Liver (tissue), 9 donors: ENCODE data around the gene RPL10. TPM values are rescaled to one million over a fixed set of nuclear protein-coding genes. Genes with fewer than 3 reads are reported as not detected.

Experiments
- DNase-seq: peaks from one replicate; pipeline ENCODE4 v3.0.0-alpha.2; 2017; ENCODE audit warnings: low spot score
- H3K27ac ChIP-seq, 2 donors: one replicate each; pipeline ENCODE4 v1.7.0; 2013; ENCODE audit warnings: inconsistent platforms in 2 of 2, low read length in 2 of 2, control low read depth in 1 of 2, low read depth in 1 of 2, mild to moderate bottlenecking in 1 of 2
- H3K27me3 ChIP-seq, 4 donors: one replicate each; pipeline versions ENCODE4 v1.6.1 to v1.7.0; 2013; ENCODE audit warnings: low read length in 3 of 4, inconsistent platforms in 1 of 4, mild to moderate bottlenecking in 1 of 4, moderate library complexity in 1 of 4; ENCODE audit not compliant: control insufficient read depth in 4 of 4, insufficient read depth in 4 of 4
- H3K36me3 ChIP-seq, 4 donors: one replicate each; pipeline versions ENCODE4 v1.6.1 to v1.7.0; 2013; ENCODE audit warnings: low read length in 3 of 4, mild to moderate bottlenecking in 3 of 4, low read depth in 1 of 4, moderate library complexity in 1 of 4; ENCODE audit not compliant: control insufficient read depth in 4 of 4, insufficient read depth in 3 of 4
- H3K4me1 ChIP-seq, 4 donors: one replicate each; pipeline versions ENCODE4 v1.6.1 to v1.7.0; 2013; ENCODE audit warnings: low read length in 3 of 4, mild to moderate bottlenecking in 3 of 4, moderate library complexity in 1 of 4; ENCODE audit not compliant: control insufficient read depth in 4 of 4, insufficient read depth in 4 of 4
- H3K4me3 ChIP-seq, 3 donors: one replicate each; pipeline versions ENCODE4 v1.6.1 to v1.7.0; 2013; ENCODE audit warnings: low read length in 3 of 3, control low read depth in 1 of 3, low read depth in 1 of 3, mild to moderate bottlenecking in 1 of 3
- H3K9ac ChIP-seq, 2 donors: one replicate each; pipeline ENCODE4 v1.7.0; 2013; ENCODE audit warnings: low read length in 2 of 2, mild to moderate bottlenecking in 2 of 2, moderate library complexity in 2 of 2, control low read depth in 1 of 2, low read depth in 1 of 2
- H3K9me3 ChIP-seq, 4 donors: one replicate each; pipeline versions ENCODE4 v1.6.1 to v1.7.0; 2013; ENCODE audit warnings: low read length in 3 of 4; ENCODE audit not compliant: control insufficient read depth in 4 of 4
- EGR1 ChIP-seq, 2 donors: IDR thresholded peaks; 2 replicates each; pipeline ENCODE4 v1.6.1; 2016 to 2018; ENCODE audit warnings: antibody characterized with exemption in 2 of 2, low read depth in 2 of 2
- FOXA1 ChIP-seq: IDR thresholded peaks from 2 replicates; pipeline ENCODE4 v1.6.1; 2016; ENCODE audit warnings: antibody characterized with exemption
- FOXA2 ChIP-seq: IDR thresholded peaks from 2 replicates; pipeline ENCODE4 v1.6.1; 2016; ENCODE audit warnings: antibody characterized with exemption
- GABPA ChIP-seq, 2 donors: IDR thresholded peaks in 1 of 2; conservative IDR thresholded peaks in 1 of 2; 2 replicates each; pipeline ENCODE4 v1.6.1; 2016; ENCODE audit warnings: antibody characterized with exemption in 2 of 2, mild to moderate bottlenecking in 1 of 2, moderate library complexity in 1 of 2
- HNF4A ChIP-seq, 2 donors: conservative IDR thresholded peaks; 2 replicates each; pipeline ENCODE4 v1.6.1; 2016; ENCODE audit warnings: antibody characterized with exemption in 2 of 2, mild to moderate bottlenecking in 2 of 2
- HNF4G ChIP-seq: IDR thresholded peaks from 2 replicates; pipeline ENCODE4 v1.6.1; 2016; ENCODE audit warnings: antibody characterized with exemption
- JUND ChIP-seq, 2 donors: IDR thresholded peaks; 2 replicates each; pipeline ENCODE4 v1.6.1; 2016; ENCODE audit warnings: antibody characterized with exemption in 2 of 2
- MAX ChIP-seq: IDR thresholded peaks from 2 replicates; pipeline ENCODE4 v1.6.1; 2016; ENCODE audit warnings: antibody characterized with exemption
- NR2F2 ChIP-seq: IDR thresholded peaks from 2 replicates; pipeline ENCODE4 v1.6.1; 2016; ENCODE audit warnings: antibody characterized with exemption
- RAD21 ChIP-seq, 2 donors: IDR thresholded peaks; 2 replicates each; pipeline ENCODE4 v1.6.1; 2016; ENCODE audit warnings: antibody characterized with exemption in 2 of 2, mild to moderate bottlenecking in 2 of 2
- RXRA ChIP-seq, 2 donors: IDR thresholded peaks; 2 replicates each; pipeline ENCODE4 v1.6.1; 2017 to 2018; ENCODE audit warnings: antibody characterized with exemption in 2 of 2, mild to moderate bottlenecking in 1 of 2
- SP1 ChIP-seq: IDR thresholded peaks from 2 replicates; pipeline ENCODE4 v1.6.1; 2018; ENCODE audit warnings: antibody characterized with exemption, mild to moderate bottlenecking
- TAF1 ChIP-seq: conservative IDR thresholded peaks from 2 replicates; pipeline ENCODE4 v1.6.1; 2016; ENCODE audit warnings: antibody characterized with exemption, mild to moderate bottlenecking
- YY1 ChIP-seq: IDR thresholded peaks from 2 replicates; pipeline ENCODE4 v1.6.1; 2016; ENCODE audit warnings: antibody characterized with exemption, mild to moderate bottlenecking
- ZBTB33 ChIP-seq: IDR thresholded peaks from 2 replicates; pipeline ENCODE4 v1.6.1; 2016; ENCODE audit warnings: antibody characterized with exemption
- WGBS: extraction: QIAGEN DNeasy Blood & Tissue Kit; methylation state at CpG from one replicate; pipeline ENCODE4 v1.1.7; 2013; 5-methylcytosine and 5-hydroxymethylcytosine counted together
- polyA plus RNA-seq, 2 donors: library from polyadenylated mRNA; stranded (reverse) in 1 of 2; unstranded in 1 of 2; fragments of 200-250 nt in 1 of 2; fragments of >200 nt in 1 of 2; fragmentation: Nextera tagmentation in 1 of 2; extraction: Ambion mirVana in 1 of 2; gene quantifications; one replicate each; pipeline versions ENCODE4 v1.2.1 to v1.2.3, GENCODE V29; 2013 to 2015
- total RNA-seq, 2 donors: library from RNA; depleted of rRNA; stranded (reverse); fragments of >200 nt; gene quantifications; one replicate each; pipeline ENCODE4 v1.2.3, GENCODE V29; 2014
- TF ChIP-seq, protein P1 (sequence below): IDR thresholded peaks from 2 replicates; pipeline ENCODE4 v1.6.1; 2016; ENCODE audit warnings: antibody characterized with exemption
- TF ChIP-seq, protein P2 (sequence below): IDR thresholded peaks from 2 replicates; pipeline ENCODE4 v1.6.1; 2016; ENCODE audit warnings: antibody characterized with exemption, mild to moderate bottlenecking
- donor health status: healthy.
- donor health status: healthy.
- donor health status: healthy.
- donor health status: healthy.
- donor health status: healthy.

The RPL10 gene
- total and polyA plus RNA-seq, 4 donors: 446 to 1,644 (median 1,423) TPM

GRCh38 chrX:154360155-154360713, 37.9 kb upstream of the RPL10 start:
- no peaks in the 10 kb centered on the region for H3K9me3 ChIP-seq
- no peaks in the 10 kb centered on the region for H3K27me3 ChIP-seq
- H3K4me1 ChIP-seq: peaks cover 5 to 24% (median 8%) of the 10 kb centered on the region in 4 donors
- no peak overlapping the region for H3K27ac ChIP-seq
- DNase-seq: no peak
- H3K36me3 ChIP-seq: peaks cover 0 to 2% (median 0%) of the 10 kb centered on the region in 4 donors
- no peak overlapping the region for H3K9ac ChIP-seq
- no peak for TF ChIP-seq HNF4G
- no peak for TF ChIP-seq SP1
- TF ChIP-seq, protein P1, sequence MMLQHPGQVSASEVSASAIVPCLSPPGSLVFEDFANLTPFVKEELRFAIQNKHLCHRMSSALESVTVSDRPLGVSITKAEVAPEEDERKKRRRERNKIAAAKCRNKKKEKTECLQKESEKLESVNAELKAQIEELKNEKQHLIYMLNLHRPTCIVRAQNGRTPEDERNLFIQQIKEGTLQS: no peak
- no peak for TF ChIP-seq ZBTB33
- TF ChIP-seq FOXA1: no peak
- TF ChIP-seq, protein P2, sequence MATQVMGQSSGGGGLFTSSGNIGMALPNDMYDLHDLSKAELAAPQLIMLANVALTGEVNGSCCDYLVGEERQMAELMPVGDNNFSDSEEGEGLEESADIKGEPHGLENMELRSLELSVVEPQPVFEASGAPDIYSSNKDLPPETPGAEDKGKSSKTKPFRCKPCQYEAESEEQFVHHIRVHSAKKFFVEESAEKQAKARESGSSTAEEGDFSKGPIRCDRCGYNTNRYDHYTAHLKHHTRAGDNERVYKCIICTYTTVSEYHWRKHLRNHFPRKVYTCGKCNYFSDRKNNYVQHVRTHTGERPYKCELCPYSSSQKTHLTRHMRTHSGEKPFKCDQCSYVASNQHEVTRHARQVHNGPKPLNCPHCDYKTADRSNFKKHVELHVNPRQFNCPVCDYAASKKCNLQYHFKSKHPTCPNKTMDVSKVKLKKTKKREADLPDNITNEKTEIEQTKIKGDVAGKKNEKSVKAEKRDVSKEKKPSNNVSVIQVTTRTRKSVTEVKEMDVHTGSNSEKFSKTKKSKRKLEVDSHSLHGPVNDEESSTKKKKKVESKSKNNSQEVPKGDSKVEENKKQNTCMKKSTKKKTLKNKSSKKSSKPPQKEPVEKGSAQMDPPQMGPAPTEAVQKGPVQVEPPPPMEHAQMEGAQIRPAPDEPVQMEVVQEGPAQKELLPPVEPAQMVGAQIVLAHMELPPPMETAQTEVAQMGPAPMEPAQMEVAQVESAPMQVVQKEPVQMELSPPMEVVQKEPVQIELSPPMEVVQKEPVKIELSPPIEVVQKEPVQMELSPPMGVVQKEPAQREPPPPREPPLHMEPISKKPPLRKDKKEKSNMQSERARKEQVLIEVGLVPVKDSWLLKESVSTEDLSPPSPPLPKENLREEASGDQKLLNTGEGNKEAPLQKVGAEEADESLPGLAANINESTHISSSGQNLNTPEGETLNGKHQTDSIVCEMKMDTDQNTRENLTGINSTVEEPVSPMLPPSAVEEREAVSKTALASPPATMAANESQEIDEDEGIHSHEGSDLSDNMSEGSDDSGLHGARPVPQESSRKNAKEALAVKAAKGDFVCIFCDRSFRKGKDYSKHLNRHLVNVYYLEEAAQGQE: no peak
- TF ChIP-seq HNF4A (conservative IDR thresholded peaks at IDR 0.05): no peak
- TF ChIP-seq JUND (IDR thresholded peaks at IDR 0.05): no peak
- TF ChIP-seq FOXA2: no peak
- TF ChIP-seq MAX: no peak
- TF ChIP-seq TAF1: no peak
- no peak for TF ChIP-seq RAD21 (IDR thresholded peaks at IDR 0.05)
- no peak for TF ChIP-seq YY1
- TF ChIP-seq NR2F2: no peak
- TF ChIP-seq GABPA (IDR thresholded peaks at IDR 0.05 in 1 of 2, conservative IDR thresholded peaks at IDR 0.05 in 1 of 2): no peak
- TF ChIP-seq RXRA (IDR thresholded peaks at IDR 0.05): no peak
- H3K4me3 ChIP-seq: no peak overlapping the region
- WGBS: 90% methylated on average over 34 of the region's 34 CpGs

DNA sequence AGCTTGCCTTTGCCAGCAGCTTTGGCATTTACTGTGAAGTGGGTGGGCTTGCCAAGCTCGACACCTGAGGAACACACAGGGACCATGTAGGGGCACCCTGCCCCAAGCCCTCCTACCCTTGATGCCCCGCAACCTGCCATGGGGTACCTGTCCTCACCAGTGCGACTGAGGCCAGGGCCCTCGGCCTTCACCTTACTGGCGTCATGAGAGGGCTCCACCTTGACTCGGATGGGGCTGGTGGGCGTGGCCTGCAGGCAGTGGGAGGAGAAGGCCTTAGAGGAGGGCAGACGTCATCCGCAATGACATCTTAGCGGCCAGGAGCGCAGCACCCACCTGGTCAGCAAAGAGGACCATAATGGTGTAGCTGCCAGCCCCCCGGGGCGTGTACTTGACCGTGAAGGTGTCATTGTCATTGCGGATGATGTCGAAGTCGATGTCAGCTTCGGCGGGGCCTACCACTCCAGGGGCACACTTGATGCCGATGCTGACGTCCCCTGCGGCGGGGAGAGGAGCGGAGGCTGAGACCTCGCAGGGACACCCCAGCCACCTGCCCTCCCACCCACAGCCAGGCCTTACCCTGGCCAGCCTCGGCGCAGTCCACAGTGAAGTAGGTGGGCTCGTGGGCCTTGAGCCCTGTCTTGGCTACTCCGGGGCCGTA, 36.0 kb upstream of the RPL10 start:
- peaks cover 6 to 29% (median 14%) of the 10 kb centered on the region in 4 donors for H3K4me1 ChIP-seq
- H3K4me3 ChIP-seq: no peak overlapping the region
- DNase-seq: no peak
- H3K27me3 ChIP-seq: no peaks in the 10 kb centered on the region
- H3K27ac ChIP-seq: no peak overlapping the region
- no peaks in the 10 kb centered on the region for H3K9me3 ChIP-seq
- peaks cover 0 to 2% (median 0%) of the 10 kb centered on the region in 4 donors for H3K36me3 ChIP-seq
- no peak overlapping the region for H3K9ac ChIP-seq
- TF ChIP-seq FOXA1 (no peak), NR2F2 (no peak), TAF1 (no peak), HNF4A (conservative IDR thresholded peaks at IDR 0.05) (no peak), FOXA2 (no peak), HNF4G (no peak), RXRA (IDR thresholded peaks at IDR 0.05) (no peak), RAD21 (IDR thresholded peaks at IDR 0.05) (no peak), EGR1 (IDR thresholded peaks at IDR 0.05; ENCODE audit: low read depth in 2 of 2) (no peak), ZBTB33 (no peak), JUND (IDR thresholded peaks at IDR 0.05) (no peak)
- TF ChIP-seq, protein P1: no peak
- TF ChIP-seq, protein P2: no peak
- WGBS: 91% methylated on average over 30 of the region's 30 CpGs
